MM.1S (cell line): ENCODE results near the gene MTG1.
"Not testable (repeated sequence)": the region's sequence is repeated elsewhere in the genome, so short reads cannot be mapped to it uniquely, and the experiment has no call there.

Source experiments
- DNase-seq: peaks from one replicate; pipeline ENCODE4 v3.0.0-alpha.2; 2015
- H2AFZ ChIP-seq: fragments of 300-600 bp; sonication (generic); 2 replicates; pipeline ENCODE4 v1.6.0; 2016; ENCODE audit warnings: antibody characterized with exemption, low read length
- H3F3A ChIP-seq: fragments of 300-600 bp; sonication (generic); 2 replicates; pipeline ENCODE4 v1.6.1; 2016; ENCODE audit warnings: mild to moderate bottlenecking, antibody characterized with exemption, low read length, moderate library complexity, mixed read lengths; ENCODE audit not compliant: insufficient read depth
- H3K27ac ChIP-seq: fragments of 300-600 bp; sonication (generic); 2 replicates; pipeline ENCODE4 v1.5.1; 2016; ENCODE audit warnings: mild to moderate bottlenecking, low read length
- H3K27me3 ChIP-seq: fragments of 300-600 bp; sonication (generic); replicated peaks from 2 replicates; pipeline ENCODE4 v1.6.0; 2016; ENCODE audit warnings: low read length; ENCODE audit not compliant: insufficient read depth
- H3K36me3 ChIP-seq: fragments of 300-600 bp; sonication (generic); replicated peaks from 2 replicates; pipeline ENCODE4 v1.6.1; 2016; ENCODE audit warnings: mild to moderate bottlenecking, low read length, mixed read lengths; ENCODE audit not compliant: insufficient read depth
- H3K4me1 ChIP-seq: fragments of 300-600 bp; sonication (generic); 2 replicates; pipeline ENCODE4 v1.6.1; 2016; ENCODE audit warnings: low read length, mixed read lengths
- H3K4me2 ChIP-seq: fragments of 300-600 bp; sonication (generic); 2 replicates; pipeline ENCODE4 v1.6.0; 2016; ENCODE audit warnings: low read depth, low read length
- H3K4me3 ChIP-seq: fragments of 300-600 bp; sonication (generic); 2 replicates; pipeline ENCODE4 v1.5.1; 2016; ENCODE audit warnings: low read length, mixed read lengths
- H3K79me2 ChIP-seq: fragments of 300-600 bp; sonication (generic); 2 replicates; pipeline ENCODE4 v1.6.1; 2016; ENCODE audit warnings: mixed run types, low read length, mixed read lengths
- H3K9ac ChIP-seq: fragments of 300-600 bp; sonication (generic); 2 replicates; pipeline ENCODE4 v1.6.1; 2016; ENCODE audit warnings: low read length, mixed read lengths
- H3K9me2 ChIP-seq: fragments of 300-600 bp; sonication (generic); replicated peaks from 2 replicates; pipeline ENCODE4 v1.6.1; 2016; ENCODE audit warnings: mild to moderate bottlenecking, low read length, mixed read lengths; ENCODE audit not compliant: insufficient read depth
- H3K9me3 ChIP-seq: fragments of 300-600 bp; sonication (generic); replicated peaks from 2 replicates; pipeline ENCODE4 v1.6.1; 2016; ENCODE audit warnings: mild to moderate bottlenecking, low read length, mixed read lengths; ENCODE audit not compliant: insufficient read depth
- H4K20me1 ChIP-seq: fragments of 300-600 bp; sonication (generic); 2 replicates; pipeline ENCODE4 v1.6.1; 2016; ENCODE audit warnings: mild to moderate bottlenecking, low read length, moderate library complexity, mixed read lengths; ENCODE audit not compliant: insufficient read depth
- CTCF ChIP-seq: fragments of 300-600 bp; sonication (generic); IDR thresholded peaks from 2 replicates; pipeline ENCODE4 v1.5.1; 2016; ENCODE audit warnings: antibody characterized with exemption, low read length, mixed read lengths
- EZH2 ChIP-seq: fragments of 300-600 bp; sonication (generic); optimal IDR thresholded peaks from 2 replicates; pipeline ENCODE3; 2017; ENCODE audit warnings: low read depth, mild to moderate bottlenecking, antibody characterized with exemption, low read length, mixed read lengths
- EZH2phosphoT487 ChIP-seq: fragments of 300-600 bp; sonication (generic); IDR thresholded peaks from 2 replicates; pipeline ENCODE4 v1.6.1; 2018; ENCODE audit warnings: antibody characterized with exemption, low read length

MTG1 gene

DNA sequence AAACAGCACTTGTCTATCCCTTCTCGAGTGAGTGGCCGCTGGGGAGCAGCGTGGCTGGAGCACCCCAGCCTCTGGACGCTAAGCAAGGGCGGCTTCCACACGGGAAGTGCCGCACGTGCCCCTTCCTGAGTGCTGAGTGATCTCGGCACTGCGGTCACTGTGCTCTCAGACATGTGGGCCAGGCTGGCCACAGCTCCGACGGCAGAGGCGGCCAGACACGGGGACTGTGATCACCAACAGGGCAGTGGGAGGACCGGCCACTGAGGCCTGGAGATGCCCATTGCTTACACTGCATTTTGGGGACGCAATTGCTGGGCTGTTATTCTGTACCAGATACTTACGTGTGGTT lies 27.9 kb upstream of the MTG1 start:
- H3K36me3 ChIP-seq, result no peaks in the 10 kb centered on the region
- TF ChIP-seq EZH2, result no peak
- no peak for TF ChIP-seq EZH2phosphoT487
- no peak for TF ChIP-seq CTCF
- no peak for DNase-seq

DNA sequence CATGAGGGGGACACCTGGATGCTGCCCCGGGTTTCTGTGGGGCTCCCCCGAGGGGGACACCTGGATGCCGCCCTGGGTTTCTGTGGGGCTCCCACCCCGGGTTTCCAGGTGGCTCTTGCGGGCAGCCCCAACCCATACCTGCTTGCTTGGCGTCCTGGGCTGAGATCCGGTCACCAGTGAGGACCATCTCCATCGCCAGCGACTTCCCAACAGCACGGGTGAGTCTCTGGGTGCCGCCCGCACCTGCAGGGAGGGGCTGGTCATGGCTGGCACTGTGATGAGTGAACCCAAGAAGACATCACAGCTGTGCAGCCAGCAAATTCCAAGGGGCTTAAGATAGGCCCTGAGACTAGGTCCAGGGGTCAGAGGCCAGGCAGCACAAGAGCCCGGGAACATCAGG lies 27.2 kb upstream of the MTG1 start:
- H3K27ac ChIP-seq, result no peak overlapping the region
- H3K27me3 ChIP-seq, result 0 out of 2 replicates have a peak, but pooled peaks cover 4% of the 10 kb centered on the region
- no peaks in the 10 kb centered on the region for H4K20me1 ChIP-seq
- no peaks in the 10 kb centered on the region for H3K9me3 ChIP-seq
- no peaks in the 10 kb centered on the region for H3K79me2 ChIP-seq
- no peak overlapping the region for H3K4me2 ChIP-seq
- H3K4me1 ChIP-seq, result no peaks in the 10 kb centered on the region
- no peak overlapping the region for H3K9ac ChIP-seq
- H3K4me3 ChIP-seq, result no peak overlapping the region
- H2AFZ ChIP-seq, result no peak overlapping the region
- no peaks in the 10 kb centered on the region for H3K9me2 ChIP-seq
- no peak for DNase-seq
- TF ChIP-seq EZH2phosphoT487, result no peak
- H3F3A ChIP-seq, result no peaks in the 10 kb centered on the region
- H3K36me3 ChIP-seq, result no peaks in the 10 kb centered on the region

More for the DNA sequence above, 27.9 kb upstream of the MTG1 start:
- Histone ChIP-seq H3K4me3 (no peak overlapping the region), H4K20me1 (no peaks in the 10 kb centered on the region), H3F3A (no peaks in the 10 kb centered on the region), H3K27ac (no peak overlapping the region), H3K9me2 (no peaks in the 10 kb centered on the region), H3K4me1 (no peaks in the 10 kb centered on the region), H3K9me3 (no peaks in the 10 kb centered on the region), H3K79me2 (no peaks in the 10 kb centered on the region), H3K9ac (no peak overlapping the region), H2AFZ (no peak overlapping the region), H3K27me3 (0 out of 2 replicates have a peak, but pooled peaks cover 4% of the 10 kb centered on the region), H3K4me2 (no peak overlapping the region)

DNA sequence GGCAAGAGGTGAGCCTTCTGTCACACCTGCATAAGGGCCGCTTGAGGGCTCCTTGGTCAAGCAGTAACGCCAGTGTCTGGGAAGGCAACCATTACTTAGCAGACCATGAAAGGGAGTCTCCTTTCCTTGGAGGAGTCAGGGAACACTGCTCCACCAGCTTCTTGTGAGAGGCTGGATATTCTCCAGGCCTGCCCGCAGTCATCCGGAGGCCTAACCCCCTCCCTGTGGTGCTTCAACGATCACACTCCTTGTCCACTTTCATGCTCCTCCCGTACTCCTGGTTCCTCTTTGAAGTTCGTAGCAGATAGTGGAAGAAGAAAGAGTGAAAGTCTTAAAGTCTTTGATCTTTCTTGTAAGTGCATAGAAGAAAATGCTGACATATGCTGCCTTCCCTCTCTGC lies 26.5 kb upstream of the MTG1 start:
- not testable (repeated sequence) for H2AFZ ChIP-seq, H3K9me2 ChIP-seq, H3K36me3 ChIP-seq, H3K9ac ChIP-seq, H3K4me1 ChIP-seq, H3K4me2 ChIP-seq, H3K27me3 ChIP-seq, H3K4me3 ChIP-seq, H4K20me1 ChIP-seq, H3K9me3 ChIP-seq, H3K27ac ChIP-seq, H3K79me2 ChIP-seq, DNase-seq, H3F3A ChIP-seq

DNA sequence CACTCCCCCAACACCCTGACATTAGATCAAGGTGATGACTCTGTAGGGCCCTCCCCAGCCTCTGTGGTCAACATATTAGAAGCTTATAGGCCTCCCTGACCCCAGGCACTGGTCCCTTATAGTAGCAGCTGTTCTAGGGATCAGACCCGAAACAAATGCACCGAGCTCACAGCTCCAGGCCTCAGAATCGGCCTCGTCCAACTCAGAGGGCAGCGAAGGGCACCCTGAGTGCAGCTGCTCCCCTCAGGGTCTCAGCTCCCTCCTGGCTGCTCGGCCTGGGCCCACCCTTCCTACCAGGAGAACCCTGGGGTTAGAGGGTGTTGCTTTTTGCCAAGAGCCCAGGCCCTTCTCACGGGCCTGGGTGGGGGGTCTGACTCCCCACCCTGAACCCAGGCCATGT lies 25.8 kb upstream of the MTG1 start:
- Histone ChIP-seq H3K4me2 (no peak overlapping the region), H2AFZ (no peak overlapping the region), H4K20me1 (no peaks in the 10 kb centered on the region), H3K36me3 (no peaks in the 10 kb centered on the region), H3K27me3 (0 out of 2 replicates have a peak, but pooled peaks cover 4% of the 10 kb centered on the region), H3K9me2 (no peaks in the 10 kb centered on the region), H3K4me1 (no peaks in the 10 kb centered on the region), H3F3A (no peaks in the 10 kb centered on the region), H3K27ac (no peak overlapping the region), H3K9ac (no peak overlapping the region), H3K4me3 (no peak overlapping the region), H3K79me2 (peaks cover 5% of the 10 kb centered on the region; the same call in 1 of the 2 replicates), H3K9me3 (no peaks in the 10 kb centered on the region)
- no peak for DNase-seq
- TF ChIP-seq EZH2 (no peak), CTCF (no peak), EZH2phosphoT487 (no peak)
